ENCODE measurements around the gene ISG20. TPM values are rescaled to one million over a fixed set of nuclear protein-coding genes. Genes with fewer than 3 reads are reported as not detected.

ISG20 gene
- total and polyA plus RNA-seq, 7 donors = 1.9 to 177 (median 20.1) TPM

DNA sequence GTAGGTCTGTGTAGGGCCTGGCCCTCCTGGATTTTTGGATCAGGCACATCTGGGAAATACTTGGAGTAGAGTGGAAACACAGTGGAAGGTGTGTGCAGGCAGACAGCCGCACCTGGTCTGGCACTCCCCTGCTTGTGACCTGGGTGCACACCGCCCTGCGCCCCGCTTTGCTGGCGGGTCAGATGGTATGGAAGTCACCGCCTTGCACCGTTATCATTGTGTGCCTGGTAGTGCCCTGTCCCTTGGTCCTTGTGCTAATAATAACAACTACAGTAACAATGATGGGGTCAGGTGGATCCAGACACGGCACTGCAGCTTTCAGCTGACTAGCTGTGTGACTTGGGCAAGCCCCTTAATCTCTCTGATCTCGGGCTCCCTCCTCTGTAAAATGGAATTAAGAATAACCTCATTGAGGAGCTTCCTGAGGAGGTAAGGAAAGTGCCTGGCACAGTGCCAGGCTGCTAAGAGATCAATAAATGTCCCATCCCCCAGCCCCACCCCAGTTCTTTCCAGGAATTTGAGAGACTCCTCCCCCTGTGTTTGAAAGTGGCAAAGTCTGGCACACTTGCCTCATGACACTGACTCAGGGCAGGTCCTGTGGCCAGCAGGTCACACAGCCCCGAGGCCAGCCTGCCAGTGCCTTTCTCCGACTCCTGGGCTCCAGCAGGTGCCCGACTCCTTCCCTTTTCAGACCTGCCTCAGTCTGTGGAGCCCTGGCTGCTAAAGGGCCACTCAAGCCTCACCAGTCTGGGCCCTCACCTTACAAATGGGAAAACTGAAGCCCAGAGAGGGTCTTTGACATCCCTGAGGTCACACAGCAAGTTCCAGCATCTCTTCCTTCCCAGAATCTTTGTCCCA lies 9.8 kb downstream of the ISG20 start:
- H3K27ac ChIP-seq = peak overlapping the region in 3 of 4 donors; percentile 23 to 60 (median 51)
- peak; percentile 60 for DNase-seq
- intact Hi-C loops (cut with DNase I) = no loop called here

GRCh38 chr15:88649286-88649733 lies 10.5 kb downstream of the ISG20 start:
- Histone ChIP-seq H3K27me3 (no peaks in the 10 kb centered on the region), H3K9me3 (no peaks in the 10 kb centered on the region), H3K27ac (peak overlapping the region; percentile 7 to 60 (median 37)), H3K4me3 (no peak overlapping the region), H3K36me3 (no peaks in the 10 kb centered on the region), H3K4me1 (peaks cover 0 to 10% (median 0%) of the 10 kb centered on the region in 4 donors)
- intact Hi-C loops (cut with DNase I) = no loop called here
- 31 to 49% methylated on average over 12 of the region's 12 CpGs for WGBS, 2 donors
- TF ChIP-seq EP300 (IDR thresholded peaks at IDR 0.05) = no peak
- TF ChIP-seq, protein P1, sequence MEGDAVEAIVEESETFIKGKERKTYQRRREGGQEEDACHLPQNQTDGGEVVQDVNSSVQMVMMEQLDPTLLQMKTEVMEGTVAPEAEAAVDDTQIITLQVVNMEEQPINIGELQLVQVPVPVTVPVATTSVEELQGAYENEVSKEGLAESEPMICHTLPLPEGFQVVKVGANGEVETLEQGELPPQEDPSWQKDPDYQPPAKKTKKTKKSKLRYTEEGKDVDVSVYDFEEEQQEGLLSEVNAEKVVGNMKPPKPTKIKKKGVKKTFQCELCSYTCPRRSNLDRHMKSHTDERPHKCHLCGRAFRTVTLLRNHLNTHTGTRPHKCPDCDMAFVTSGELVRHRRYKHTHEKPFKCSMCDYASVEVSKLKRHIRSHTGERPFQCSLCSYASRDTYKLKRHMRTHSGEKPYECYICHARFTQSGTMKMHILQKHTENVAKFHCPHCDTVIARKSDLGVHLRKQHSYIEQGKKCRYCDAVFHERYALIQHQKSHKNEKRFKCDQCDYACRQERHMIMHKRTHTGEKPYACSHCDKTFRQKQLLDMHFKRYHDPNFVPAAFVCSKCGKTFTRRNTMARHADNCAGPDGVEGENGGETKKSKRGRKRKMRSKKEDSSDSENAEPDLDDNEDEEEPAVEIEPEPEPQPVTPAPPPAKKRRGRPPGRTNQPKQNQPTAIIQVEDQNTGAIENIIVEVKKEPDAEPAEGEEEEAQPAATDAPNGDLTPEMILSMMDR (IDR thresholded peaks at IDR 0.05) = no peak
- TF ChIP-seq POLR2A (IDR thresholded peaks at IDR 0.05) = no peak
- peak in 1 of 4 donors; percentile 16 for TF ChIP-seq POLR2AphosphoS5 (IDR thresholded peaks at IDR 0.05)
- DNase-seq = peak; percentile 71

More for the DNA sequence above, 9.8 kb downstream of the ISG20 start:
- H3K27me3 ChIP-seq = no peaks in the 10 kb centered on the region
- H3K4me3 ChIP-seq = no peak overlapping the region
- TF ChIP-seq EP300 (IDR thresholded peaks at IDR 0.05) (no peak), POLR2A (IDR thresholded peaks at IDR 0.05) (no peak), POLR2AphosphoS5 (IDR thresholded peaks at IDR 0.05) (no peak)
- TF ChIP-seq, protein P1 (IDR thresholded peaks at IDR 0.05) = no peak
- H3K4me1 ChIP-seq = peaks cover 0 to 10% (median 0%) of the 10 kb centered on the region in 4 donors
- WGBS, 2 donors = 26 to 70% methylated on average over 12 of the region's 12 CpGs
- no peaks in the 10 kb centered on the region for H3K9me3 ChIP-seq
- H3K36me3 ChIP-seq = no peaks in the 10 kb centered on the region

DNA sequence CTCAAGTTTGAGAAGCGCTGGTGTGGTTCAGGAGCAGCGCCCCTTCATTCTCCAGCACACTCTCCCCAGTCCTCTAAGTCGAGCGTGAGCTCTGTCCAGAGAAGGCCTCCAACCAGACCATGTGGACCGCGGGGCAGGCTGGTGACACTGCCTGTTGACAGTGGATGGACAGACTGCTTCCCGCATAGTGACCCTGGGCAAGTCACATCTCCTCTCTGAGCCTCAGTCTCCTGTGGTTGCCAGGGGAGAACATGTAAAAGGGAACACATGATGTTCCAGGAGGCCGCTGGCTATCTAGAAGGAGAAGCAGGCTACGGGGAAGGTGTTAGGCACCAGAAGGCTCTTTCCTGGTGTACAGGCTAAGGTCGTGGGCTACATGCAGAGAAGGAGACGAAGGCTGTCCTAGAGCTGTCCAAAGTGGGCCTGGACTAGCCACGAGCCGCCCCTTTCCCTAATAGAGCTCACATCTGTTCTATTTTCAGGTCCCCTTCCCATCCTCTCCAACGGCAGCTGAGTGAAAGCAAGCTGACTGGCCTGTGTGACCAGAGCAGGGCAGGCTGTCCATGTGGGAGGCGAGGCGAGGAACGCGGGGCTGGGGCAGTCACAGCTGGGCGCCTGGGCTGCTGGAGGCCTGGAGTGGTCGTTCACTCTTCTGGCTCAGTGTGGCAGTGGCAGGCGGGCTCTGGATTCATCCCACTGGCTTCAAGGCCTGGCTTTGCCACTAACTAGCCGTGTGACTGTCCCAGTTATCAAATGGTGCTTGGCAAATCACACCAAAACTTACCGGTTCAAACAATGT lies 11.1 kb downstream of the ISG20 start:
- WGBS, 2 donors = 83 to 89% methylated on average over 23 of the region's 23 CpGs
- Histone ChIP-seq H3K4me1 (peaks cover 0 to 10% (median 0%) of the 10 kb centered on the region in 4 donors), H3K4me3 (no peak overlapping the region), H3K27ac (peak overlapping the region in 2 of 4 donors; percentile 7 to 23), H3K36me3 (no peaks in the 10 kb centered on the region), H3K27me3 (no peaks in the 10 kb centered on the region), H3K9me3 (no peaks in the 10 kb centered on the region)
- peak; percentile 56 for DNase-seq
- intact Hi-C loops (cut with DNase I) = no loop called here
- TF ChIP-seq POLR2AphosphoS5 (IDR thresholded peaks at IDR 0.05) (no peak), POLR2A (IDR thresholded peaks at IDR 0.05) (no peak), EP300 (IDR thresholded peaks at IDR 0.05) (no peak)
- TF ChIP-seq, protein P1 (IDR thresholded peaks at IDR 0.05) = no peak

DNA sequence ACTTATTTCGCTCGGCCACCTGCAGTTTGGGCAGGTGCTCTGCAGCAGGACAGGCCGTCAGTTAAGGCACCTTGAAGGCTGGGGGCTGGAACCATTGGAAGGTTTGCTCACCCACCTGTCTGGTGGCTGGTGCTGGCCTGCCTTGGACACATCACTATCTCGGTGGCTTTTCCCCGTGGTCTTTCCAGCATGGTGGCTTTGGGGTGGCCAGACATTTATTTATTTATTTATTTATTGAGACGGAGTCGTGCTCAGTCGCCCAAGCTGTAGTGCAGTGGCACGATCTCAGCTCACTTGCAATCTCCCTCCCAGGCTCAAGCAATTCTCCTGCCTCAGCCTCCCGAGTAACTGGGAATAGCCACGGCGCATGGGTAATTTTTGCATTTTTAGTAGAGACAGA lies 11.7 kb downstream of the ISG20 start:
- no peaks in the 10 kb centered on the region for H3K9me3 ChIP-seq
- H3K27ac ChIP-seq = no peak overlapping the region
- peak; percentile 30 for DNase-seq
- no peaks in the 10 kb centered on the region for H3K36me3 ChIP-seq
- intact Hi-C loops (cut with DNase I) = no loop called here
- TF ChIP-seq POLR2AphosphoS5 (IDR thresholded peaks at IDR 0.05) (no peak), EP300 (IDR thresholded peaks at IDR 0.05) (no peak), POLR2A (IDR thresholded peaks at IDR 0.05) (no peak)
- TF ChIP-seq, protein P1 (IDR thresholded peaks at IDR 0.05) = no peak
- no peak overlapping the region for H3K4me3 ChIP-seq
- H3K27me3 ChIP-seq = no peaks in the 10 kb centered on the region
- peaks cover 0 to 10% (median 0%) of the 10 kb centered on the region in 4 donors for H3K4me1 ChIP-seq
- 94 to 97% methylated on average over 12 of the region's 12 CpGs for WGBS, 2 donors

All from sigmoid colon (tissue), 7 donors.